ENCODE data around the gene ZNF526. TPM values are rescaled to one million over a fixed set of nuclear protein-coding genes. Genes with fewer than 3 reads are reported as not detected.

ZNF526 gene
- total and polyA plus RNA-seq, 9 of the 15 experiments (the other 6 are each of a cell fraction or from before 2014, with no cell fraction given): 1.3 to 17.9 (median 6.2) TPM

GRCh38 chr19:42217520-42218437 is 2.3 kb upstream of the ZNF526 start, which contains the start of gene DEDD2 (continued):
- TF ChIP-seq SMC3 (conservative IDR thresholded peaks at IDR 0.05; ENCODE audit: insufficient read depth, low read depth, low read length) (no peak), ZSCAN29 (IDR thresholded peaks at IDR 0.05) (no peak), PCBP1 (IDR thresholded peaks at IDR 0.05; ENCODE audit: low read depth, low read length, poor library complexity, severe bottlenecking) (no peak), RAD51 (IDR thresholded peaks at IDR 0.05; ENCODE audit: borderline replicate concordance, low read depth) (no peak), ZNF511 (CRISPR knock-in tag; IDR thresholded peaks at IDR 0.05) (no peak), FOXA1 (IDR thresholded peaks at IDR 0.05; ENCODE audit: borderline replicate concordance) (no peak), KLF1 (tag; IDR thresholded peaks at IDR 0.05) (peak; percentile 100), SIN3A (IDR thresholded peaks at IDR 0.05; ENCODE audit: borderline replicate concordance in 2 of 2, control insufficient read depth in 1 of 2, low read depth in 2 of 2, low read length in 2 of 2) (peak in 1 of 2 experiments; percentile 61; a peak in 2 of 4 replicates), NR2C2 (CRISPR knock-in tag; IDR thresholded peaks at IDR 0.05) (no peak), NR2C2 (tag; IDR thresholded peaks at IDR 0.05) (peak; percentile 81), MYBL2 (IDR thresholded peaks at IDR 0.05; ENCODE audit: low read depth) (no peak), MYBL2 (CRISPR knock-in tag; IDR thresholded peaks at IDR 0.05; ENCODE audit: borderline replicate concordance) (no peak), BACH1 (tag; IDR thresholded peaks at IDR 0.05) (no peak), NFE2L1 (tag; IDR thresholded peaks at IDR 0.05; ENCODE audit: borderline replicate concordance, low read depth) (no peak), RREB1 (CRISPR knock-in tag; IDR thresholded peaks at IDR 0.05) (0 out of 2 replicates have a peak, but pooled peaks have one; percentile 56), ZNF124 (CRISPR knock-in tag; IDR thresholded peaks at IDR 0.05) (no peak), KLF16 (IDR thresholded peaks at IDR 0.05) (no peak), ZNF583 (CRISPR knock-in tag; IDR thresholded peaks at IDR 0.05) (no peak), HCFC1 (IDR thresholded peaks at IDR 0.05; ENCODE audit: low read depth, low read length) (peak; percentile 59), ZBED1 (IDR thresholded peaks at IDR 0.05) (peak; percentile 63; the same call in 1 of the 2 replicates), CBX1 (IDR thresholded peaks at IDR 0.05; ENCODE audit: low read depth) (no peak), ZBTB43 (CRISPR knock-in tag; IDR thresholded peaks at IDR 0.05) (no peak)

All from K562 (cell line).